Type B pancreatic cell (in vitro differentiated cells): ENCODE results near the gene PIP5K1A. TPM values are rescaled to one million over a fixed set of nuclear protein-coding genes. Genes with fewer than 3 reads are reported as not detected.

Experiments
- DNase-seq: peaks from one replicate; pipeline ENCODE4 v3.0.0; 2021; ENCODE audit warnings: mixed read lengths; ENCODE audit not compliant: unreplicated experiment; ENCODE audit errors: extremely low spot score
- H3K27ac Mint-ChIP-seq: 2 replicates; pipeline ENCODE4 v1.8.0; 2021; ENCODE audit warnings: mild to moderate bottlenecking, mixed read lengths
- H3K27me3 Mint-ChIP-seq: 2 replicates; pipeline ENCODE4 v1.8.0; 2021; ENCODE audit warnings: mixed read lengths
- H3K36me3 Mint-ChIP-seq: 2 replicates; pipeline ENCODE4 v1.8.0; 2021; ENCODE audit warnings: mixed read lengths
- H3K4me1 Mint-ChIP-seq: one replicate; pipeline ENCODE4 v1.8.0; 2021; ENCODE audit warnings: mixed read lengths; ENCODE audit not compliant: unreplicated experiment
- H3K4me3 Mint-ChIP-seq: 2 replicates; pipeline ENCODE4 v1.8.0; 2021; ENCODE audit warnings: mild to moderate bottlenecking, mixed read lengths
- H3K9me3 Mint-ChIP-seq: 2 replicates; pipeline ENCODE4 v1.8.0; 2021; ENCODE audit warnings: mixed read lengths
- CTCF ChIP-seq: fragments of 200-600 bp; sonication (generic); conservative IDR thresholded peaks from 2 replicates; pipeline ENCODE4 v1.5.0; 2021; ENCODE audit warnings: antibody characterized with exemption, mild to moderate bottlenecking
- total RNA-seq: library from RNA; stranded (reverse); gene quantifications from 2 replicates; pipeline ENCODE4 v1.2.1, GENCODE V29; 2021; ENCODE audit warnings: low replicate concordance

PIP5K1A gene
- total RNA-seq, 1 donor from 2014 or later = 77.3 TPM

GRCh38 chr1:151246786-151247185 lies 48.4 kb downstream of the PIP5K1A start:
- H3K4me3 Mint-ChIP-seq = no peak overlapping the region
- H3K36me3 Mint-ChIP-seq = peaks cover 38% of the 10 kb centered on the region

GRCh38 chr1:151251656-151252470 lies 53.5 kb downstream of the PIP5K1A start:
- DNase-seq = no peak
- peak; percentile 93 for TF ChIP-seq CTCF
- H3K4me3 Mint-ChIP-seq = no peak overlapping the region
- no peaks in the 10 kb centered on the region for H3K9me3 Mint-ChIP-seq
- no peaks in the 10 kb centered on the region for H3K27me3 Mint-ChIP-seq
- H3K36me3 Mint-ChIP-seq = peaks cover 20% of the 10 kb centered on the region
- H3K27ac Mint-ChIP-seq = peak overlapping the region; percentile 78
- peaks cover 19% of the 10 kb centered on the region for H3K4me1 Mint-ChIP-seq

More at GRCh38 chr1:151246786-151247185, 48.4 kb downstream of the PIP5K1A start:
- Mint-ChIP-seq H3K27ac (no peak overlapping the region), H3K4me1 (peaks cover 4% of the 10 kb centered on the region), H3K27me3 (no peaks in the 10 kb centered on the region), H3K9me3 (no peaks in the 10 kb centered on the region)
- no peak for TF ChIP-seq CTCF
- DNase-seq = no peak

- Mint-ChIP-seq H3K27me3 (no peaks in the 10 kb centered on the region), H3K36me3 (peaks cover 12% of the 10 kb centered on the region), H3K4me1 (peaks cover 22% of the 10 kb centered on the region), H3K27ac (peak within 1 kb of the TSS; percentile 98), H3K4me3 (peak within 1 kb of the TSS; percentile 99), H3K9me3 (no peaks in the 10 kb centered on the region)
- TF ChIP-seq CTCF = peak; percentile 39
- peak; percentile 91 for DNase-seq
These were observed 56.2 kb downstream of the PIP5K1A start, which contains the start of gene PSMD4 for GRCh38 chr1:151254217-151255213. TSS of gene PSMD4 (plus strand) at chr1:151254734. CDS start at chr1:151254783, 49 bp downstream.

GRCh38 chr1:151255381-151255780 lies 57.0 kb downstream of the PIP5K1A start:
- peak overlapping the region; percentile 98 for H3K27ac Mint-ChIP-seq
- no peaks in the 10 kb centered on the region for H3K9me3 Mint-ChIP-seq
- DNase-seq = no peak
- peaks cover 8% of the 10 kb centered on the region for H3K36me3 Mint-ChIP-seq
- peak overlapping the region; percentile 99 for H3K4me3 Mint-ChIP-seq
- no peaks in the 10 kb centered on the region for H3K27me3 Mint-ChIP-seq
- TF ChIP-seq CTCF = no peak
- peaks cover 22% of the 10 kb centered on the region for H3K4me1 Mint-ChIP-seq

GRCh38 chr1:151259351-151259750 lies 61.0 kb downstream of the PIP5K1A start:
- Mint-ChIP-seq H3K4me3 (no peak overlapping the region), H3K4me1 (peaks cover 16% of the 10 kb centered on the region), H3K27ac (no peak overlapping the region), H3K36me3 (peaks cover 10% of the 10 kb centered on the region), H3K27me3 (no peaks in the 10 kb centered on the region), H3K9me3 (no peaks in the 10 kb centered on the region)
- DNase-seq = no peak
- no peak for TF ChIP-seq CTCF
